Kidney capillary endothelial cell (primary cell): ENCODE data around the gene CFAP58.

Experiments
- DNase-seq: peaks from one replicate; pipeline ENCODE4 v3.0.0-alpha.2; 2018; ENCODE audit warnings: low spot score

Gene CFAP58

GRCh38 chr10:104321725-104322415 lies 31.8 kb upstream of the CFAP58 start:
- DNase-seq, result no peak

GRCh38 chr10:104322416-104322782 lies 31.2 kb upstream of the CFAP58 start:
- no peak for DNase-seq

- DNase-seq, result no peak
These were observed 30.5 kb upstream of the CFAP58 start for GRCh38 chr10:104323085-104323484.

GRCh38 chr10:104323760-104324201 lies 29.9 kb upstream of the CFAP58 start:
- DNase-seq, result no peak

GRCh38 chr10:104324221-104324686 lies 29.4 kb upstream of the CFAP58 start:
- DNase-seq, result no peak

GRCh38 chr10:104324931-104325330 lies 28.7 kb upstream of the CFAP58 start:
- no peak for DNase-seq

- DNase-seq, result peak; percentile 75
These were observed 27.9 kb upstream of the CFAP58 start for GRCh38 chr10:104325436-104326435.

- DNase-seq, result no peak
These were observed 26.5 kb upstream of the CFAP58 start for GRCh38 chr10:104326991-104327610.

GRCh38 chr10:104327745-104328645 lies 25.6 kb upstream of the CFAP58 start:
- DNase-seq, result peak; percentile 79

GRCh38 chr10:104328646-104328895 lies 25.1 kb upstream of the CFAP58 start:
- DNase-seq, result no peak

GRCh38 chr10:104328896-104329710 lies 24.5 kb upstream of the CFAP58 start:
- DNase-seq, result peak; percentile 88

- peak; percentile 68 for DNase-seq
These were observed 23.9 kb upstream of the CFAP58 start for GRCh38 chr10:104329735-104330134.

GRCh38 chr10:104330168-104331110 lies 23.2 kb upstream of the CFAP58 start:
- no peak for DNase-seq

- DNase-seq, result peak; percentile 88
These were observed 22.3 kb upstream of the CFAP58 start for GRCh38 chr10:104331208-104331838.

GRCh38 chr10:104332243-104333031 lies 21.2 kb upstream of the CFAP58 start:
- DNase-seq, result no peak

- no peak for DNase-seq
These were observed 20.5 kb upstream of the CFAP58 start for GRCh38 chr10:104333032-104333727.

- no peak for DNase-seq
These were observed 19.8 kb upstream of the CFAP58 start for GRCh38 chr10:104333728-104334373.
